Measurements from ENCODE around the gene RPRM. TPM values are rescaled to one million over a fixed set of nuclear protein-coding genes. Genes with fewer than 3 reads are reported as not detected.

Gene RPRM
- total RNA-seq: 1 to 10 TPM in 1 of 9 donors, not detected in 8; 2.3 TPM
- polyA plus RNA-seq: not detected
- long read RNA-seq, donor 1: 0 reads
- long read RNA-seq, donor 2: 0 reads
- long read RNA-seq, donor 3: 0 reads

- intact Hi-C loops (cut with DNase I): loop anchor here in 1 of 10 donors (5.0 kb wide), 1 partner anchor 616 kb away; no protein-coding TSS in a partner anchor
- WGBS, 4 donors: 1 to 4% (median 2%) methylated on average over 47 to 93 of the region's 93 CpGs
These were observed at the start of gene RPRM for GRCh38 chr2:153478289-153479261. Gene RPRM, minus strand, starts transcription at chr2:153478762. Its CDS starts 197 bp downstream, at chr2:153478565.

DNA sequence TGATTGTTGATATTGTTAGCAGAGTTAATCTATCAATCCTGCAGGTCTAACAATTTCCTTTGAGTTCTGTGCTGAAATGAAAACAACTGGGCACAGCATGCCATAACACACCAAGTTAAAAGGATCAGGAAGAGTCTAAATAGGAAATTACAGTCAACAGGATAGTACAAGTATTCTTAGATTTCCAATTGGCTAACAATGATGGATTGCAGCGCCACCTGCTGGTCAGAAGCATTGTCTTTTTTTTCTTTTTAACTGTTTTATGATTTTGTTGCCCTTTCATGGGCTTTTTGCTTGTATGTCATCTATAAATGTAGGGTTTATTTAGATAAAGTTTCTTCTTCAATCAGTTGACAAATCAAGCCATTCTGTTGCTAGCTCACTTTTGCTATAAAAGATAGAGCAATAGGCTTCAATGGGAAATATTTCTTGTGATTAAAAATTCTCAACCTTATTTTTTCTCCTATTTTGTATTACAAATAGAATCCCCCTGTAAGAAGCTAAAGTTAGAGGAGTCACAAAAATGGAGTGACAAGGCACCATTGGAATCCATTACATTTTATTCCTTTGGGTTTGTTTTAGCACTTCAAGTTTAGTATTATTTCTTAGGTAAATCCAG, 40.8 kb upstream of the RPRM start:
- Histone ChIP-seq H3K4me1 (no peaks in the 10 kb centered on the region), H3K9me3 (peaks cover 0 to 6% (median 0%) of the 10 kb centered on the region in 12 donors), H3K27me3 (peaks cover 0 to 5% (median 0%) of the 10 kb centered on the region in 9 donors), H3K27ac (no peak overlapping the region), H3K4me3 (no peak overlapping the region), H3K36me3 (no peaks in the 10 kb centered on the region)
- intact Hi-C loops (cut with DNase I): loop anchor here in 4 of 10 donors (2.0 to 10.0 kb wide), 4 partner anchors 593 to 1485 kb away; no protein-coding TSS in a partner anchor
- ATAC-seq: no peak
- DNase-seq: no peak
- TF ChIP-seq, protein P1, sequence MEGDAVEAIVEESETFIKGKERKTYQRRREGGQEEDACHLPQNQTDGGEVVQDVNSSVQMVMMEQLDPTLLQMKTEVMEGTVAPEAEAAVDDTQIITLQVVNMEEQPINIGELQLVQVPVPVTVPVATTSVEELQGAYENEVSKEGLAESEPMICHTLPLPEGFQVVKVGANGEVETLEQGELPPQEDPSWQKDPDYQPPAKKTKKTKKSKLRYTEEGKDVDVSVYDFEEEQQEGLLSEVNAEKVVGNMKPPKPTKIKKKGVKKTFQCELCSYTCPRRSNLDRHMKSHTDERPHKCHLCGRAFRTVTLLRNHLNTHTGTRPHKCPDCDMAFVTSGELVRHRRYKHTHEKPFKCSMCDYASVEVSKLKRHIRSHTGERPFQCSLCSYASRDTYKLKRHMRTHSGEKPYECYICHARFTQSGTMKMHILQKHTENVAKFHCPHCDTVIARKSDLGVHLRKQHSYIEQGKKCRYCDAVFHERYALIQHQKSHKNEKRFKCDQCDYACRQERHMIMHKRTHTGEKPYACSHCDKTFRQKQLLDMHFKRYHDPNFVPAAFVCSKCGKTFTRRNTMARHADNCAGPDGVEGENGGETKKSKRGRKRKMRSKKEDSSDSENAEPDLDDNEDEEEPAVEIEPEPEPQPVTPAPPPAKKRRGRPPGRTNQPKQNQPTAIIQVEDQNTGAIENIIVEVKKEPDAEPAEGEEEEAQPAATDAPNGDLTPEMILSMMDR (IDR thresholded peaks at IDR 0.05): peak; percentile 56 to 82 (median 72)
- TF ChIP-seq POLR2A (IDR thresholded peaks at IDR 0.05): no peak
- whole genome bisulfite sequencing, 4 donors: 0 to 3% (median 0%) methylated on average over 1 of the region's 1 CpG

More at GRCh38 chr2:153478289-153479261, at the start of gene RPRM:
- Histone ChIP-seq H3K4me1 (peaks cover 0 to 26% (median 22%) of the 10 kb centered on the region in 12 donors), H3K36me3 (no peaks in the 10 kb centered on the region), H3K4me3 (peak within 1 kb of the TSS; percentile 17 to 57 (median 47)), H3K27me3 (peaks cover 7 to 86% (median 51%) of the 10 kb centered on the region in 9 donors), H3K9me3 (no peaks in the 10 kb centered on the region), H3K27ac (peak within 1 kb of the TSS in 1 of 12 donors; percentile 80)
- DNase-seq: peak; percentile 56 to 73 (median 65)
- no peak for TF ChIP-seq POLR2A (IDR thresholded peaks at IDR 0.05)
- TF ChIP-seq, protein P1 (IDR thresholded peaks at IDR 0.05): peak; percentile 61 to 91 (median 84)
- peak in 3 of 4 donors; percentile 90 to 95 (median 91) for ATAC-seq

DNA sequence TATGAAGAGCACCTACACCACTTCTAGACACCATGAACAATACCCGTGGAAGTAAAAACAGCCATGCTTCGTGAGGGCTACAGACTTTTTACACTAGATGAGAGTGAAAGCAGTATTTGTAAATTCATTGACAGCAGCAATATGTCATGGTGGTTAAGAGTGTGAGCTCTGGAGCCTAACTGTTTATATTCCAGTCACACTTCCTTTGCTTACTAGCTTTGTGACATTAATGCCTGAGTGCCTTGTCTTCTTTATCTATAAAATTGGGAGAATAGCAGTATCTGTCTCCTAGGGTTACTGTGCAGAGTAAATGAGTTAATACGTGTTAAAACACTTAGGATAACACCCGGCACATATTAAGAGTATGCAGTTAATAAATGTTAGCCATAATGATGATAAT, 33.8 kb upstream of the RPRM start:
- WGBS, 4 donors: 73 to 86% (median 81%) methylated on average over 4 of the region's 4 CpGs
- H3K4me1 ChIP-seq: no peaks in the 10 kb centered on the region
- H3K9me3 ChIP-seq: peaks cover 0 to 3% (median 0%) of the 10 kb centered on the region in 12 donors
- no peak overlapping the region for H3K27ac ChIP-seq
- intact Hi-C loops (cut with DNase I): loop anchor here in 1 of 10 donors (10.0 kb wide), 1 partner anchor 1478 kb away; no protein-coding TSS in a partner anchor
- H3K4me3 ChIP-seq: no peak overlapping the region
- H3K36me3 ChIP-seq: no peaks in the 10 kb centered on the region
- no peak for DNase-seq
- no peak for ATAC-seq
- no peak for TF ChIP-seq POLR2A (IDR thresholded peaks at IDR 0.05)
- TF ChIP-seq, protein P1 (IDR thresholded peaks at IDR 0.05): no peak
- peaks cover 0 to 4% (median 0%) of the 10 kb centered on the region in 9 donors for H3K27me3 ChIP-seq
